DMS114 treated with DMSO at 0.1 percent for 48 hours (cell line): ENCODE data around the gene GCHFR.
A peak's percentile ranks its signal among the peaks of the same experiment; 100 is the strongest.

Experiments
- DNase-seq: peaks from one replicate; lab custom pipeline; 2025; ENCODE audit not compliant: unreplicated experiment; lab: John Stamatoyannopoulos, UW

GCHFR gene

DNA sequence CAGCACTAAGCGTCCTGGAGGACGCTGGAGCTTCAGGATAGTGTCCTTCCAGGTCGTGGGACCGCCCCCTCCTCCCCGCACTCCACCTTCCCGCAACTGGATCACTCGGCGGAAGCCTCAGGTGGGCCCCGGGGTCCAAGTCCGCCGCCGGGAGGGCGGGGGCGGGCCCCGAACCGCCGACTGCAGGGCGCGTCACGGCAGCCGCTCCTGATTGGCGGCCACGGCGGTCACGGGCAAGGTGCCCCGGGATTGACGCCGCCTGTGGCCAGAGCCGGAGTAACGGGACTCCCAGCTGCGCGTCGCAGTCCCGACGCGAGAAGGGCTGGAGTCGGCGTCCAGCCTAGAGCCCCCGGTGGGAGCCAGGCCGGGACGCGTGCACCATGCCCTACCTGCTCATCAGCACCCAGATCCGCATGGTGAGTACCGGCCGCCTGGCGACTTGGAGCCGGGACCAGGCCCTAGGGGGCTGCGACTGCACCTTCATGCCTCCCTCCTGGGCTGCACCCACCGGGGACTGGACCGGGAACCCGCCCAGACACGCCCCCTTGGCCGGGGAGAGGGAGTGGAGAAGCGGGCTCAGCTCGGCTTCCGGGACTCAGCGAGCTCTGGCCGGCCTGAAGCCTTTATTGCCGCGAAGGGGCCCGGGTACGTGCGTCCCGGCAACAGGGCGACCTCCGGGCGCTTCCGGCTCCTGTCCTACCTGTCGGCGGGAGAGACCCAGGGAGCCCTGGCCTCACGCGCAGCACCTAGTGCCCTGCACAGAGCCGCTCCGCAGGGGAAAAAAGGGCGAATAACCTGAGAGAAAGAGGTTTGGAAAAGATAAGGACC lies at the start of gene GCHFR:
GCHFR (plus strand) TSS at position 268 of the 828 bp plus-strand sequence; CDS start at position 381, 113 bp downstream.
- peak; percentile 66 for DNase-seq

DNA sequence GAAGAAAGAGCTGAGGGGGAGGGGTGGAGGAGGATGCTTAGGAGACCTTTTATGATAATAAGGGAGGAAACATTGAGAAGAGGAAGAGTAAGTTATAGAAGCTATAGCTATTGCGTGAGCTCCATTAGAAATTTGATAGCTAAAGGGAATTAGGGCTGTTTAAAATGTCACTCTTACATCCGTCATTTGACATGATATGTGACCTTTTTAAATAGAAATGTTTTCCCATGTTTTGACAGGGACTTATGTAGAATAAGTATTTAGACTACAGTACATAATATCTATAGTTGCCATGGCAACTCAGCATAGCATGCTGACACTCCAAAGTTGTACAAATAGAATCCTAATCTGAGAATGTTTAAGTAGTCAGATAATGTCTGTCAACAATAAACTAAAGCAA lies 49.7 kb upstream of the GCHFR start:
- no peak for DNase-seq

DNA sequence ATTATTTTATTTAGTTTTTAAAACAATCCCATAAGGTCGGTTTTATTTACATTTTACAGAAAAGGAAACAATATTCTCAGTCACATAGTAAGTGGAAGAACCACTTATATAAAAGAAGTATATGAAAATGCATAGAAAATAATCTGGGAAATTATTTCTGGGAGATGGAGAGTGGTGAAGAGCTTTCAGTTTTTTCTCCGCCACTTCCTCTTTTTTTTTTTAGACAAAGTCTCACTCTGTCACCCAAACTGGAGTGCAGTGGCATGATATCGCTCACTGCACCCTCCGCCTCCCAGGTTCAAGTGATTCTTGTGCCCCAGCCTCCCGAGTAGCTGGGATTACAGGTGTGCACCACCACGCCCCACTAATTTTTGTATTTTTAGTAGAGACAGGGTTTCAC lies 47.7 kb upstream of the GCHFR start:
- no peak for DNase-seq

DNA sequence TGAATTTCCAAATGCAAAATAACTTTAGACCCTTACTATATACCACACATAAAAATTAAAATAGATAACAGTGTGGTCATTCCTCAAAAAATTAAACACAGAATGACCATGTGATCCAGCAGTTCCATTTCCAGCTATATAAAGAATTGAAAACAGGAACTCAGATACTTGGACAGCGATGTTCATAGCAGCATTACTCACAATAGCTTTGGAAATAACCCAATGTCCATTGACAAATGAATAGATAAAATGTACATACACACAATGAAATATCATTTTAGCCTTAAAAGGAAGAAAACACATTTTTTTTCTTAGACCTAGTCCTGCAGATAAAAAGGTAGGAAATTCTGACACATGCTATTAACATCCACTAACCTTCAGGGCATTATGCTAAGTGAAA lies 42.2 kb upstream of the GCHFR start:
- DNase-seq, result no peak

DNA sequence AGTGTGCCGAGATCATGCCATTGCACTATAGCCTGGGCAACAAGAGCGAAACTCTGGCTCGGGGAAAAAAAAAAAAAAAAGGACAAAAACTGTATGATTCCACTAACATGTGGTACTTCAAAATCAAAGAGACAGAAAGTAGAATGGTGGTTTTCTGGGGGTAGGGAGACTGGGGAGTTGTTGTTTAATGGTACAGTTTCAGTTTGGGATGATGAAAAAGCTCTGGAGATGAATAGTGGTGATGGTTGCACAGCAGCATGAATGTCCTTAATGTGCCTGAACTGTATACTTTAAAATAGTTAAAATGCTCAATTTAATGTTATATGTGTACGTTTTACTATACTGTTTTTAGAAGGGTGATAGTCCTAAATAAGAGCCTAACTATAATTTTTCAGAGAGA lies 41.5 kb upstream of the GCHFR start:
- no peak for DNase-seq

DNA sequence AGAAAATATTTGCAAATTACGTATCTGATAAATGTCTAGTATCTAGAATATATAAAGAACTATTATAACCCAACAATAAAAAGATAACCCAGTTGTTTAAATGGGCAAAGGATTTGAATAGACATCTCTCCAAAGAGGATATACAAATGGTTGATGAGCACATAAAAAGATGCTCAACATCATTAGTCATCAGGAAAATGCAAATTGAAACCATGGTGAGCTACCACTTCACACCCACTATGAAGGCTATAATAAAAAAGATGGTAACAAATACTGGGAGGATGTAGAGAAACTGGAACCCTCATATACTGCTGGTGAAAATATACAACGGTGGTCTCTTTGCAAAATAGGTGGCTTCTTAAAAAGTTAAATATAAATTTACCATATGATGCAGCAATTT lies 40.9 kb upstream of the GCHFR start:
- no peak for DNase-seq

DNA sequence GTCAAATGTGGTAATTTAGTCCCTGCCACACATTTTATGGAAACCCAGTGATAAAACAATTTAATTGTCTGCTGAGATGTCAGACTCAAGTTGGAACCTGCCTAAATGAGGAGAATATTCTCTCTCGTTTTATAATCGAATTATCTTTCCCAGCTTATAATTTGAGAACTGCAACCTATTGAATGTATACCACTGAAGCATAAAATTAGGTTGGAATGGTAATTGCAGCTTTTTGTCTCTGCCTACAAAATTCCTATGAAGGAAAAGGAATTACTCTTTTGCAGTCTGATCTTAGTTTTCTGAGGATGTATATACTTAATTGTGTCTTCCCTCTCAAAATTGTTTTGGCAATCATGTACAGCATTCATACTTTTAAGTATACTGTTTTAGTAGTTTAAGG lies 39.9 kb upstream of the GCHFR start:
- DNase-seq, result no peak

DNA sequence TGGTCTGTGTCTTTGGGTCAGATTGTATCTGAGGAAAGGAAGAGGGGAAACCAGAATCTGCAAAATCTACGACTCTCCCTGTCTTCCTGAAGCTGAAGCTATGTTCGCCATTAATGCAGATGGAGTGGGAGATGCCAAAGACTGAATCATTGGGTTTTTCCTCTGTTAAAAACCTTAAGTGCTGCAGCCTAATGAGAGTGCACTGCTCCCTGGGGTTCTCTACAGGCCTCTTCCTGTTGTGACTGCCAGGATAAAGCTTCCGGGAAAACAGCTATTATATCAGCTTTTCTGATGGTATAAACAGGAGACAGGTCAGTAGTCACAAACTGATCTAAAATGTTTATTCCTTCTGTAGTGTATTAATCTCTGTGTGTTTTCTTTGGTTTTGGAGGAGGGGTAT lies 32.8 kb upstream of the GCHFR start:
- DNase-seq, result no peak

DNA sequence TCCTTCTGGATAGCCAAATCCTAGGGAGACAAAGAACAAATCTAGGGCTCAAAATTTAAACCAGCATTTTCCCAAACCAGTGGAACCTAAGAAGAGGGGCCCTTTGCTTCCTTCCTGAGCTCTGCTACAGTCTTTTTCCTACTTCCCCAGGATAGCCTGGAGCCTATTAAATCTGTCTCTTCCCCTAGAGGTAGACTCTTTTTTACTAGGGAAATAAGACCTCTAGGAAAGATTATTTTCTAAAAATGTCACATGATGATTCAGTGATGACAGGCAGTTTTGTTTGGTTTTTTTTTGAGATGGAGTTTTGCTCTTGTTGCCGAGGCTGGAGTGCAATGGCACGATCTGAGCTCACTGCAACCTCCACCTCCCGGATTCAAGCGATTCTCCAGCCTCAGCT lies 27.3 kb upstream of the GCHFR start:
- no peak for DNase-seq

DNA sequence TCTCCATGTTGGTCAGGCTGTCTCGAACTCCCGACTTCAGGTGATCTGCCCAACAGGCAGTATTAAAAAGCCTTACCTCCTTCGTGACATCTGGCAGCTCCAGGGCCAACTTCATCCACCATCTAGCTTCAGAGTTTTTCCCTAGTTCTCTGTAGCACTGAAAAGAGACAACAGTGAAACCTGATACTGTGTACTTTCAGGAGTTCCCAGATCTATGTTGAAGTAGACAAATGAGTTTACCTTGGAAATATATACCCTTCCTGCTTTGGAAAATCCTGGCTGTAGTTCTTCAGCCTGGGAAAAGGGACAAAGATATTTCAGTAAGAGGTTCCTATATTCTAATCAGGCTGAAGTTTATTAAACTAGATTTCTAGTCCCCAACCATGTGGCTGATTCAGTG lies 26.8 kb upstream of the GCHFR start:
- DNase-seq, result no peak

DNA sequence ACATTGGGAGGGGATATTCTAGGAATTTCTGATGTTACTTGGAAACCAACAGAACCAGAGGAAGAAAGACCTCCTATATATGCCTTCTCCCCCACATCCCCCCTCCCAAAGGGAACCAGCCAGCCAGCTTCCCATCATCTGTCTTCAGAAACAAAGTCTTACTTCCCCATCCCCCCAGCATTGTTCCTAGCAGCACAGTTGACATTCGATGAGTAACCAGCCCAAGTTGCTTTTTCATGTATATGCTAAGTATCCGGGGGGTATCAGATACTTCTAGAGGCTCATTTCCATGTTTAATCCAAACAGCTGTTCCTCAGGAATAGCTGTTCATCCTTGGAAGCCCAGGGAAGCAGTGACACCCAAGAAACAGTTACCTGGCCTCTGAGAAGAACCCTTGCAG lies 24.8 kb upstream of the GCHFR start:
- no peak for DNase-seq

DNA sequence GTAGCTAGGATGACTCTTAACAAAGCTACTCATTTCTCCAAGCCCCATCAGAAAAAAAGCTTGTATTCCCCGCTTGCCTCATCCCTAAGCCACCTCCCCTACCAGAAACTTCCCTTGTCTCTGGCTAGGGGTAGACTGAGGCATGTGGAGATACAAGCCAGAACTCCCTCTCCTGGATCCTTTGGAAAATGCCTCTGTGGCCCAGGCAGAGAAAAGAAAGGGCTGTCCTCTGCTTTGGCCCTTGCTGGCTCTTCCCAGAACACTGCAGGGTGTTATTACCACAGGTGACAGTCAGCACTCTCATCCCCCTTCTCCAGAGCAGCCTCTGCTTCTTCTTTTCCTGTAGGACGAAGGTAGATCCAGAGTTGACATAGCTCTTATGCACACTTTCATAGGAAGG lies 24.0 kb upstream of the GCHFR start:
- DNase-seq, result no peak

DNA sequence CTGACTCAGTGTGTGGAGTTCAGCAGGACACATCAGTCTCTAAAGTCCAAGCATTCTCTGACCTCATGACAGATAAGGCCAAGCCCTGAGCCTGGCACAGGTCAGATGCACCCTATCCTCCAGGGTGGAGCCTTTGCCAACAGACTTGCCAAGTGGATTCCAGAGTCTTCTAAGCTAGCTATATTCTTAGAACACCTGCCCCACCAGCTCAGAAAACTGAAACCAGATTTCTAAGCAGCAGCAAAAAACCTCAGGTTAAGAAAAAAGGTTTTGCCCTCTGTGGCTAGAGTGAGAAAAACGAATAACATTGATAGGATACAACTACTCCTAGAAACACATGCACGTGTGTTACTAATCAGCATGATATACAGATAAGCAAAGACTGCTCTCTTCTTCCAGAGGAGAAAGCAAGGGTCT lies 20.4 kb upstream of the GCHFR start:
- no peak for DNase-seq

DNA sequence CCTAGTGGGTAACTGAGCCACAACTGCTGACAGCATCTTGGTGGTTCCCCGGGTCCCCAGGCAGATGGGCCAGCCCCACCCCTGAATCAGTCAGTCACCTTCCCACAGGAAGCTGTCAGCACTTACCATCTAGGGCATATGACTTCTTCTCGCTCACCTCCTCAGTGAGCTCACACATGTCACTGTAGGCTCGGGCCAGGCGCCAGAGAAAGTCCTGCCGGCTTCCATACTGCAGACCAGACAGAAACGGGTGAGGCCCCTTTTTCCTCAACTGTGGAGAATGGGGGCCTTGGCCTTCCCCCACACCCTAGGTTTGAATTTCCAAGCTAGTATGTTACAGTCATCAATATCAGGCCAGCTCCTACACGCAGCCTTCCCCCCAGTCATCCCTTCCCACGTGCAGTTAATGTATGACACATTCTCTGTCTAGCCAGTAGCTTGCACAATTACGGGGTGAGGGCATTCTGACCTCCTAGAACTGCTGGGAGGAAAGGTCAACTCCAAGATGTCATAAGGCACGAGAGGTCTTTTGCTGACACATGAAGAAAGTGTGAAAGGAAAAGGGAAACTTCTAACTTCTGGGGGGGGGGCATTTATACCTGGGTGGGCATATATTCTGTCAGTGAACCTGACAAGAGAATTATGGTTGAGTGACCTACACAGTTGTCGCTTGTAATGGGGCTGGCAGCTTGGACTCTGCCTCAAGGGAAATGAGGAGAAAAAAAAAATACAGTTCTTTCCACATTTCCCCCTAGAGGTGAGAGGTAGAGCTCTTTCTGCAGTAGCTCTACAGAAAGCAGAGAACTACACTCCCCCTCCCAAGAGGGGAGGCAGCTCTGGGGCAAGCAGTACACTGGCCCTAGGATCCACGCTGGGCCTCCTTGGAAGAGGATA lies 19.7 kb upstream of the GCHFR start:
- DNase-seq, result no peak

DNA sequence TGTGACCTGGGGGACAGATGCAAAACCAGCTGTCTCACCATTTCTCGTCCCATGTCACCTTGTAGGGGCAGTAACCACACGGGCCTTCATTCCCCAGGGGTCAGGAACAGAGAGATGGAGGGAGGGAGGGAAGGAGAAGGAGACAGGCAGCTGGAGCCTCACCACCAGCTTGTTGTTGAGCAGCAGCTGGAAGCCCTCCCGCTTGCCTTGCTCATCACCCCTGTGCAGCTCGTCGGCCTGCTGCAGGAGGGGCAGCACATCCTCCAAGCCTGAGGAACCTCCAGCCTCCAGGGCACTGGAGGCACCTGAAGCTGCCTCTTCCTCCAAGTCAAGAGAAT lies 19.1 kb upstream of the GCHFR start:
- DNase-seq, result no peak

DNA sequence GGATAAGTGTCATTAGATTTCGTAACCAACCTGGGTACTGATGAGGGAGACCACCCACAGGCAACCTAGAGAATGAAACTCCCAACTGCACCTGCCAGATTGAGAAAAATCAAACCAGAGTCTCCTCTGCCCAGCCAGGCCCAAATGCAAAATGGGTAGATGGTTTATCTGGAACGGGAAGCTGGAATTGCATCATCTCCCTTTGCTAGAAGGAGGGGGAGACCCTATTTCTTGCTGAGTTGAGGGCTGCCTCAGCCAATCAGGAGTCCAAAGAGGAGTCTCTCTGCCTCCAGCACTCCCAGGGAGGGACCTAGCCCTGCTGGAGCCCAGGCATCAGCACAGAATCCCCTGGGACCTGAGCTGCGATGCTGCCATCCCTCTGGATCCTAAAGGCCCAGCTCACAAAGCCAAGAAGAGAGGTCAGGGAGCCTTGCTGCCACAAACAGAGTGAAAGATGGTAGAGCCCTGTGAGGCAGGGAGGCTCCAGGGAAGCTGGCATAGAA lies 16.9 kb upstream of the GCHFR start:
- no peak for DNase-seq

DNA sequence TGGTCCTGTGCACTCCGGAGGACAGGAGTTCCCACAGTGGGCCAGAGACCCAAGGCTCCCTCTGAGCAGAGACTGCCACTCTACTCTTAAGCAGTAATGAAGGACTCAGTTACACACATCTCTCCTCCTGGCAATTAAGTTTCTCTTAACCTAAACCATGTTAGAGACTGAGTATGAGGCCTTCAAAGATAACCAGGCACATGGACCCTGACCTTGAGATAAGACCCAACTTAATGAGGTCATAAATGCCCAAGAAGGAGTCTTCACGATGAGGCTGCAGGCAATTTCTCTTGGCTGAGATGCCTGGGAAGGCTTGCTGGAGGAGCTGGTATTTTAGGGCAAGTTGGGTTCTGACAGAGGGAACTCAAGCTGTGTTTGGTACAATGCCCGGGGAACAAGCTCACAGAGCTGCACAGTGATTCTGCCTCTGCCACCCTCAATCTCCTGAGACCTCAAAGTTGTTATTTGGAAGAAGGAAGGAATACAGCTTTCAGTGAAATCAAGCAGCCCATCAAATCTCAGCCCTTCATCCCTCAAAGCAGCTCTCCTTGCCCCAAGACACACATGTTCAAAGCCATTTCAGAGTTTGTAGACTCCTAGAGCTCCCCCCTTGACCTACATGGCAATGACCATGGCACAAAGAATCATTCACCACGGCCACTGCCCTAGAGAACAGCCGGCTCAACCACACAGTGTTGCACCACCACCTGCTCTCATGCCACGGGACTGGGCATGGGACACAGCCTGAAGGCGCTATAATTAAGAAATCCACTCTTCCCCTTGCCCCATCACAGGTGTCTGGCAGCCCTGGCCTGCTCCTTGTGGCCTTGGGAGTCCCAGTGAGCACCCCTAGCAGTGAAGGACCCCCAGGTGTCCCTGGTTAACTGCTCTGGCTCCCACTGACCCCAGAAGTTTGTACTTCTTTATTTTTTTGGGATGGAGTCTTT lies 15.9 kb upstream of the GCHFR start:
- DNase-seq, result no peak

DNA sequence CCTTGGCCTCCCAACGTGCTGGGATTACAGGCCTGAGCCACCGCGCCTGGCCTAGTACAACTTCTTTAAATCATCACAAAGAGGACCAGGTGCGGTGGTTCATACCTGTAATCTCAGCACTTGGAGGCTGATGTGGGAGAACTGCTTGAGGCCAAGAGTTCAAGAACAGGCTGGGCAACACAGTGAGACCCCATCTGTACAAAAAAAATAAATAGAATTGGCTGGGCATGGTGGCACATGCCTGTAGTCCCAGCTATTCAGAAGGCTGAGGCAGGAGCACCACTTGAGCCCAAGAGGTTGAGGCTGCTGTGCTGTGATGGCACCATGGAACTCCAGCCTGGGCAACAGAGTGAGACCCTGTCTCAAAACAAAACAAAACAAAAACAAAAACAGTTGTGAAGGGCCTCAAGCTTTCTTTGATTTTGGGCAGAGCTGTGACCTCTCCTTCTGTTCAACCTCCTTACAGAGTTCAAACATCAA lies 14.7 kb upstream of the GCHFR start:
- no peak for DNase-seq

DNA sequence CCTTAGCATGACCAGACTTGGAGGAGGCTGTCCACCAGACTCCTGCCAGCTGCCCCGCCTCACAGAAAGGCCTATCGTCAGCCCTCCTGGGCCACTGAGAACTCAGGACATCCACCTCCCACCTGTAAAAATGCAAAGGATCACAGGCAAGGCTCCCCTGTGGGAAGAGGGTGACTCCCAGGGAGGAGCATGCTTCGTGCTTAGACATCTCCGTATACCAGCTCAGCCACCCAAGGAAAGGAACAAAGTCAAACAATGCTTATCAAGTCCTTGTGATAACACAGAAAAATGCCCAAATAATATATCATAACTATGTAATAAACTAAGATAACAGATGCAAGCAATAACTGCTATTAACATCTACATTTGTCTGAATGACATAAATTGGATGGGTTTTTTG lies 13.0 kb upstream of the GCHFR start:
- DNase-seq, result no peak

DNA sequence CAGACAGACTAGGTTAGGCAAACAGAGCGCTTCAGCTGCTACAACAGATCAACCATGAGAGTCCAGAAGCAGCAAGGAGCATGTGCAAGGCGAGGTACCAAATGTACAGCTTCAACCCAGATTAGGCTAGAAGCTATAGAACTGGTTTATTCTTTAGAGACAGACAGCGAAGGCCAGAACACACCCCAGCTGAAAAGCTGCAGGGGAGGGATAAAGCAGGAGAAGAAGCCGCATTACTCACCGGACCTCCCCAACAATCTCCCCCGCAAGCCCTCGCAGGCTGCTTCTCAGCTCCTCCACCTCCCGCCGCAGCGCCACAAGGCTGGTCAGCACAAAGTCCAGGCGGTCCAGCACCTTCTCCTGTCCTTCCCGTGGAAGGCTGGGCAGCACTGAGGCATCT lies 12.1 kb upstream of the GCHFR start:
- no peak for DNase-seq

DNA sequence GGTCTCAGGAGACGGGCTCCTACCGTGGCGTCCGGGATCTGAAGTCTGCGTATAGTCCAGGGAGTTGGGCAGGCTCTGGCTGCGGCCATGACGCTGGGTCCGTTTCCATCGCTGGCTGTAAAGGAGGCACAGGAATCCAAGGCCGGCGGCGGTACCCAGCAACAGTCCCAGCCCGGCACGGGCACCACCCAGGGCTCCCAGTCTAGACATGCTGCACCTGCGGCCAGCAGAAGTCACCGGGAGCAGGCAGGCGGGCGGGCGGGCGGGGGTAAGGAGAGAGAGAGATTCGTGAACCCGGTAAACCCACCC lies 9.3 kb upstream of the GCHFR start:
- DNase-seq, result no peak
